T-helper 2 cell treated with Interferon-gamma antibody and Interleukin-4, amounts not matched to agents 100 ng/mL and 5 ng/mL, for 36 hours (primary cell): ENCODE measurements around the gene ASAH2B. TPM values are rescaled to one million over a fixed set of nuclear protein-coding genes. Genes with fewer than 3 reads are reported as not detected.

Experiments used
- intact Hi-C: fragments of 100-400 bp; cut with micrococcal nuclease; formaldehyde crosslinking; loops from one replicate; pipeline ENCODE4 v1.15.1; 2023
- total RNA-seq: library from RNA; stranded (reverse); gene quantifications from 2 replicates; pipeline ENCODE4 v1.2.3, GENCODE V29; 2022

The ASAH2B gene
- total RNA-seq, 1 donor from 2014 or later: 2.1 TPM

GRCh38 chr10:50796693-50797092 lies 57.0 kb downstream of the ASAH2B start:
- intact Hi-C loops: no loop called here

GRCh38 chr10:50798297-50798696 lies 58.6 kb downstream of the ASAH2B start:
- intact Hi-C loops: no loop called here

GRCh38 chr10:50799595-50799994 lies 59.9 kb downstream of the ASAH2B start:
- intact Hi-C loops: no loop called here

DNA sequence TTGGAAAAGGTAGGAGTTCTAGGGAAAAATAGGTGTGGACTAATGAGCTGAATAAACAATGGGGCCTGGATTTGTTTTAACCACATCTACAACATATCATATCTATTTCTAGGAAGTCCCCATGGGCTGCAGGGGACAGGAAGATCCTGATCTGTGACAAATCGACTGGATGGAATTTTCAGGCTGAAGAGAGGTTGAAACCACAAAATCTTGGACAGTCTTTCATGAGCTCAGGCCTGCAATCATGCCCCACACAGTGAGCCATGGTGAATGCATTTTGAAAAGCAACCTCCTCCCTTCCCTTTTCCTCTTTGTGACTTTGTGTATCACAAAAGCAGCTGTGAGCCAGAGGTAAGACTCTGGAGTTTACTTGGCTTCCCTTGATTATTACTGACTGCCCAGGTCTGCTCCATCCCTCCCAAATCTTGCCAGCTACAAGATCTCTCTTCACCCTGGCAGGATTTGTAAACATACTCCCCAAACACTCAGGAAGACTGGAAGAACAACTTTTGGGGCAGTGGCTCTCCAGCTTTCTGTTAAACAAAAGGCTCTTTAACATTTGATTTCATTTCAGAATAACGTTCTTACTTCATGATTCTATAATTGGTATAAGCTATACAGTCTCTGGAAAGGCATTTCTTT lies 66.4 kb downstream of the ASAH2B start:
- intact Hi-C loops: no loop called here

GRCh38 chr10:50807851-50808776 lies 68.4 kb downstream of the ASAH2B start:
- intact Hi-C loops: no loop called here

Other genes starting within 250 kb of the ASAH2B start
- 22.9 and 24.1 TPM in 2 replicates for gene SGMS1, start 116.0 kb upstream of the ASAH2B start, total RNA-seq
- not detected in 2 replicates for gene A1CF, start 145.7 kb downstream of the ASAH2B start, total RNA-seq